NCI-H2171 treated with DMSO at 0.1 percent for 48 hours (cell line): ENCODE results near the gene PCSK5.
"Not testable (repeated sequence)": the region's sequence is repeated elsewhere in the genome, so short reads cannot be mapped to it uniquely, and the experiment has no call there.

Experiments used
- DNase-seq: peaks from one replicate; lab custom pipeline; 2025; lab: John Stamatoyannopoulos, UW

The PCSK5 gene

GRCh38 chr9:75963321-75963720 is 72.8 kb downstream of the PCSK5 start:
- not testable (repeated sequence) for DNase-seq

- no peak for DNase-seq
These were observed 74.0 kb downstream of the PCSK5 start for GRCh38 chr9:75964427-75964826.

GRCh38 chr9:75965231-75965630 is 74.8 kb downstream of the PCSK5 start:
- no peak for DNase-seq

- DNase-seq, result no peak
These were observed 77.1 kb downstream of the PCSK5 start for GRCh38 chr9:75967556-75967955.

GRCh38 chr9:75974016-75974766 is 83.7 kb downstream of the PCSK5 start:
- DNase-seq, result no peak

- no peak for DNase-seq
These were observed 84.6 kb downstream of the PCSK5 start for GRCh38 chr9:75975071-75975470.

GRCh38 chr9:75976549-75976948 is 86.1 kb downstream of the PCSK5 start:
- no peak for DNase-seq

- DNase-seq, result no peak
These were observed 88.9 kb downstream of the PCSK5 start for GRCh38 chr9:75979362-75979761.

- no peak for DNase-seq
These were observed 93.0 kb downstream of the PCSK5 start for GRCh38 chr9:75983319-75984045.

- no peak for DNase-seq
These were observed 95.0 kb downstream of the PCSK5 start for GRCh38 chr9:75985515-75985914.

- no peak for DNase-seq
These were observed 98.2 kb downstream of the PCSK5 start for GRCh38 chr9:75988663-75989062.

- DNase-seq, result no peak
These were observed 99.7 kb downstream of the PCSK5 start for GRCh38 chr9:75990156-75990555.

- DNase-seq, result no peak
These were observed 100.3 kb downstream of the PCSK5 start for GRCh38 chr9:75990576-75991304.

- DNase-seq, result no peak
These were observed 102.2 kb downstream of the PCSK5 start for GRCh38 chr9:75992482-75993206.

GRCh38 chr9:75993434-75993833 is 103.0 kb downstream of the PCSK5 start:
- no peak for DNase-seq

- DNase-seq, result no peak
These were observed 104.6 kb downstream of the PCSK5 start for GRCh38 chr9:75995066-75995465.

- no peak for DNase-seq
These were observed 106.3 kb downstream of the PCSK5 start for GRCh38 chr9:75996726-75997125.

GRCh38 chr9:75997206-75997605 is 106.7 kb downstream of the PCSK5 start:
- DNase-seq, result no peak

GRCh38 chr9:75998096-75998780 is 107.8 kb downstream of the PCSK5 start:
- DNase-seq, result no peak

GRCh38 chr9:76001459-76001858 is 111.0 kb downstream of the PCSK5 start:
- DNase-seq, result no peak

GRCh38 chr9:76003041-76003440 is 112.6 kb downstream of the PCSK5 start:
- DNase-seq, result no peak

- no peak for DNase-seq
These were observed 114.1 kb downstream of the PCSK5 start for GRCh38 chr9:76004526-76004925.
